NCI-H446 (cell line): ENCODE data around the gene BABAM1.
A peak's percentile ranks its signal among the peaks of the same experiment; 100 is the strongest.

Experiments
- DNase-seq, 2 experiments: peaks; one replicate each; lab custom pipeline; 2025; lab: John Stamatoyannopoulos, UW

The BABAM1 gene

GRCh38 chr19:17303167-17303939 is 36.1 kb downstream of the BABAM1 start, which contains the start of gene ABHD8:
TSS of gene ABHD8 (minus strand) at chr19:17303425. CDS start at chr19:17301616, 1,809 bp downstream.
- DNase-seq: peak; percentile 91 to 98

- DNase-seq: no peak
These were observed 36.7 kb downstream of the BABAM1 start for GRCh38 chr19:17303940-17304267.

- no peak for DNase-seq
These were observed 37.4 kb downstream of the BABAM1 start for GRCh38 chr19:17304386-17305215.

- DNase-seq: no peak
These were observed 37.9 kb downstream of the BABAM1 start for GRCh38 chr19:17305216-17305516.

- DNase-seq: peak; percentile 98 to 100
These were observed 38.5 kb downstream of the BABAM1 start, which contains the start of gene MRPL34 for GRCh38 chr19:17305517-17306284. TSS of gene MRPL34 (plus strand) at chr19:17305872. CDS start at chr19:17305893, 21 bp downstream.

- no peak for DNase-seq
These were observed 39.1 kb downstream of the BABAM1 start for GRCh38 chr19:17306285-17306714.

GRCh38 chr19:17307876-17308377 is 40.7 kb downstream of the BABAM1 start:
- DNase-seq: no peak

- DNase-seq: peak; percentile 99 to 100
These were observed 42.1 kb downstream of the BABAM1 start, which contains the start of gene DDA1 for GRCh38 chr19:17309198-17309964. TSS of gene DDA1 (plus strand) at chr19:17309563. CDS start at chr19:17309655, 92 bp downstream.

GRCh38 chr19:17309965-17310461 is 42.8 kb downstream of the BABAM1 start:
- no peak for DNase-seq

GRCh38 chr19:17311455-17312188 is 44.4 kb downstream of the BABAM1 start:
- no peak for DNase-seq

- DNase-seq: no peak
These were observed 45.2 kb downstream of the BABAM1 start for GRCh38 chr19:17312189-17313113.

GRCh38 chr19:17314007-17314593 is 46.9 kb downstream of the BABAM1 start:
- DNase-seq: no peak

GRCh38 chr19:17318966-17319365 is 51.7 kb downstream of the BABAM1 start:
- DNase-seq: no peak

GRCh38 chr19:17319473-17320238 is 52.4 kb downstream of the BABAM1 start:
- DNase-seq: no peak

- no peak for DNase-seq
These were observed 53.2 kb downstream of the BABAM1 start for GRCh38 chr19:17320435-17320834.

GRCh38 chr19:17321655-17322489 is 54.6 kb downstream of the BABAM1 start:
- DNase-seq: no peak

- no peak for DNase-seq
These were observed 55.6 kb downstream of the BABAM1 start for GRCh38 chr19:17322854-17323253.
